ENCODE results near the gene IPO4. TPM values are rescaled to one million over a fixed set of nuclear protein-coding genes. Genes with fewer than 3 reads are reported as not detected.

IPO4 gene
- total and polyA plus RNA-seq, 2 of the 4 experiments (the other 2 are of a cell fraction): 37.6 to 39.4 TPM

GRCh38 chr14:24189059-24189375, 401 bp upstream of the IPO4 start:
- Histone ChIP-seq H3K4me3 (ENCODE audit: insufficient read depth, low read depth, low read length) (no peak overlapping the region), H4K8ac (ENCODE audit: low read depth in 2 of 2, low read length in 2 of 2) (peak overlapping the region; percentile 6 to 89; a peak in 2 of 4 replicates), H3K9ac (ENCODE audit: low read depth, low read length) (no peak overlapping the region), H2AK5ac (ENCODE audit: low read depth, low read length) (0 out of 2 replicates have a peak overlapping the region, but pooled peaks have one; percentile 16), H3K23ac (ENCODE audit: low read depth, low read length) (no peak overlapping the region), H4K91ac (ENCODE audit: insufficient read depth, low read depth, low read length) (no peak overlapping the region), H2BK15ac (ENCODE audit: low read depth, low read length) (no peak overlapping the region), H2AK9ac (replicated peaks; ENCODE audit: low read depth, low read length, poor library complexity) (peak overlapping the region; percentile 99), H2BK5ac (ENCODE audit: low read depth, low read length, poor library complexity, severe bottlenecking) (no peak overlapping the region), H4K5ac (ENCODE audit: low read depth, low read length) (0 out of 2 replicates have a peak overlapping the region, but pooled peaks have one; percentile 15), H3K9me3 (ENCODE audit: control insufficient read depth, insufficient read depth, low read length) (no peaks in the 10 kb centered on the region), H3K9me1 (ENCODE audit: insufficient read depth, low read length) (peaks cover 18% of the 10 kb centered on the region), H3K56ac (ENCODE audit: extremely low read depth, insufficient read depth, low read length) (no peak overlapping the region), H3K36me3 (ENCODE audit: control insufficient read depth, insufficient read depth, low read length) (peaks cover 49% of the 10 kb centered on the region), H3K4me1 (ENCODE audit: control insufficient read depth, insufficient read depth, low read length) (peaks cover 4% of the 10 kb centered on the region), H3K27me3 (ENCODE audit: control insufficient read depth, insufficient read depth, low read length) (no peaks in the 10 kb centered on the region), H3K4me2 (ENCODE audit: low read depth, low read length) (peak overlapping the region; percentile 18), H3K79me1 (ENCODE audit: low read depth in 1 of 2, low read length in 2 of 2) (peaks cover 24 to 70% of the 10 kb centered on the region in 2 experiments), H2AFZ (replicated peaks; ENCODE audit: low read length, poor library complexity) (peak overlapping the region; percentile 96), H3K18ac (ENCODE audit: low read depth, low read length) (no peak overlapping the region), H3K14ac (replicated peaks; ENCODE audit: low read depth, low read length) (no peak overlapping the region), H3K27ac (ENCODE audit: insufficient read depth, low read length) (no peak overlapping the region), H3K4ac (ENCODE audit: low read depth, low read length) (no peak overlapping the region), H4K20me1 (ENCODE audit: insufficient read depth, low read length) (no peaks in the 10 kb centered on the region), H2BK120ac (ENCODE audit: low read depth, low read length) (no peak overlapping the region), H2BK20ac (ENCODE audit: low read depth, low read length) (no peak overlapping the region)
- in situ Hi-C loops (cut with MboI; ENCODE audit: low sequenced_read_pairs) (no loop called here), dilution Hi-C loops (cut with HindIII; ENCODE audit: low sequenced_read_pairs, unreplicated experiment) (no loop called here), intact Hi-C loops (cut with micrococcal nuclease) (no loop called here)
- TF ChIP-seq FOS (IDR thresholded peaks at IDR 0.05; ENCODE audit: low read depth, low read length) (no peak), MXI1 (IDR thresholded peaks at IDR 0.05; ENCODE audit: borderline replicate concordance, low read depth, low read length) (no peak), RCOR1 (IDR thresholded peaks at IDR 0.05; ENCODE audit: insufficient replicate concordance, low read length) (no peak), MAZ (IDR thresholded peaks at IDR 0.05; ENCODE audit: borderline replicate concordance, low read depth, low read length) (no peak), NFE2L2 (IDR thresholded peaks at IDR 0.05; ENCODE audit: low read depth, low read length) (no peak), SMC3 (IDR thresholded peaks at IDR 0.05; ENCODE audit: low read depth, low read length) (no peak), RFX5 (IDR thresholded peaks at IDR 0.05; ENCODE audit: low read depth, low read length) (no peak), USF2 (IDR thresholded peaks at IDR 0.05; ENCODE audit: low read depth, low read length) (no peak), MAFK (IDR thresholded peaks at IDR 0.05; ENCODE audit: low read depth, low read length) (no peak), ELK1 (IDR thresholded peaks at IDR 0.05; ENCODE audit: borderline replicate concordance, low read depth, low read length) (no peak), CTCF (conservative IDR thresholded peaks at IDR 0.05; ENCODE audit: low read depth, low read length) (no peak), CHD1 (IDR thresholded peaks at IDR 0.05; ENCODE audit: low read depth, low read length) (no peak), POLR2A (IDR thresholded peaks at IDR 0.05; ENCODE audit: low read depth, low read length) (no peak), CEBPB (IDR thresholded peaks at IDR 0.05; ENCODE audit: low read depth, low read length) (no peak), BHLHE40 (IDR thresholded peaks at IDR 0.05; ENCODE audit: low read depth, low read length) (no peak), RAD21 (IDR thresholded peaks at IDR 0.05; ENCODE audit: low read length) (no peak)
- BruUV-seq (replicated peaks): no TSS peak
- POLR2A ChIA-PET (ENCODE audit: unreplicated experiment): interaction anchor here (0.6 kb wide), 1 partner anchor 9 kb away, joined by 3 read pairs; no protein-coding TSS in a partner anchor
- CTCF ChIA-PET: interaction anchor here (1.0 to 1.3 kb wide), 2 partner anchors 28 to 108 kb away, joined by 3 to 4 read pairs; partner anchors contain the start of gene IRF9
- no CpG with 5 or more reads among the region's 3 CpGs for WGBS, 2 experiments (ENCODE audit: extremely low coverage in 2 of 2, insufficient read length in 1 of 2)
- DNase-seq (no peak), ATAC-seq (ENCODE audit: low read depth) (no peak)
